Stimulated activated naive CD8-positive, alpha-beta T cell treated with anti-CD3 and anti-CD28 coated beads, Interleukin-15, Interleukin-2, amounts not matched to agents 100 U/mL and 50 U/mL, for 24 hours (primary cell): ENCODE results near the gene ASB3.
"Not testable (repeated sequence)": the region's sequence is repeated elsewhere in the genome, so short reads cannot be mapped to it uniquely, and the experiment has no call there.

Experiments used
- ATAC-seq: fragments of 150-1000 bp; cut with Tn5 transposase; one replicate; pipeline ENCODE4 v1.10.0; 2021
- DNase-seq: peaks from one replicate; pipeline ENCODE4 v3.0.0; 2021

ASB3 gene

DNA sequence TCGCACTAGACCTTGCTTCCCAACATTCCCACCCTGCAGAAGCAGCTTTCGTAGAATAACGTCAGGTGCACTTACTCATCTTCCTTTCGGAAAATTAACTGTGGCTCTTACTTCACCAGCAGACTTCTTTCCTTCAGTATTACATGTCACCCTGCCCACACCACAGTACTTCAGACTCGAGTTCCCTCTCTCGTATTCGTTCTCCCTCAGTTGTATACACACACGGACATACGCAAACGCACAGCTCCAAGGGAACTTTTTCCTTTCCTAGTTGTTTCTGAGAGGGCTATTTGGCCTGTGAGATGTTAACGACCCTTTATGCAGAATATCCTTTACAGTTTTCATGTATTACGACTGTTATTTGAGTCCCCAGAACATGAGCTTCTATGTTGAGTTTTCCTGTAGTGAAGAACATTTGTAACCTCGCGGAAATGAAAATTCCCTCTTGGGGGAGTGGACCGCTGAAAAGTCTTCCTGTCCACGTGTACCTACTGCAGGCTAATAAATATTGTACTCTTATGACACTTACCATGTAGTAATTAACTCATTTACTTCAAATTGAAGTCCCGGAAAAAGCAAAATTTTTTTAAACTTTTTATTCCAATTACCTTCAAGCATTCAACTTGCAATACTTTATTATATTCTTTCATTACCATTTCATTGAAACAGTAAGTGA is 999 bp upstream of the ASB3 start:
- ATAC-seq (peak; percentile 41), DNase-seq (peak; percentile 12)

GRCh38 chr2:53786352-53786704 is 425 bp downstream of the ASB3 start:
- DNase-seq (peak; percentile 38), ATAC-seq (peak; percentile 3)

DNA sequence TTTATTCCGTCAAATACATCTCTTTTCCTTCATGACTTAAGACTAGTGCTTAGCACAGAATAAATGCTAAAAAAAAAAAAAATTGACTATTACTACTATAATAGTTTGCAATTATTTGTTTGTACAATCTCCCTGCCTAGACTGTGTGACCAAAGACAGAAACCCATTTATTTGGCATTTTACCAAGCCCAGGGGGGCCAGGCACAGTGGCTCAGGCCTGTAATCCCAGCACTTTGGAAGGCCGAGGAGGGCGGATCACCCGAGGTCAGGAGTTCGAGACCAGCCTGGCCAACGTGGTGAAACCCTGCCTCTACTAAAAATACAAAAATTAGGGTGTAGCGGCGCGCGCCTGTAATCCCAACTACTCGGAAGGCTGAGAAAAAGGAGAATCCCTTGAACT is 1.4 kb downstream of the ASB3 start:
- no peak for ATAC-seq
- no peak for DNase-seq

DNA sequence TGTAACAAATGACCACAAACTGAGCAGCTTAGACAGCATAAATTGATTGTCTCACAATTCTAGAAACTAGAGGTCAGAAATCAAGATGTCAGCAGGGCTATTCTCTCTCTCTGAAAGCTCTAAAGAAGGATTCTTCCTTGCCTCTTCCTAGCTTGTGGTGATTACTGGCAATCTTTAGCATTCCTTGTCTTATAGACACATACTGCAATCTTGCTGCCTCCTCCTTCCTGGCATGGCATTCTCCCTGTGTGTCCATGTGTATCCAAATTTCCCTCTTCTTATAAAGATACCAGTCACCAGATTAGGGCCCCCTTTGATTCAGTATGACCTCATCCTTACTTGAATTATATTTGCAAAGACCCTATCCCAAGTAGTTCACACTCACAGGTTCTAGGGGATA is 2.3 kb downstream of the ASB3 start:
- ATAC-seq (no peak), DNase-seq (no peak)

DNA sequence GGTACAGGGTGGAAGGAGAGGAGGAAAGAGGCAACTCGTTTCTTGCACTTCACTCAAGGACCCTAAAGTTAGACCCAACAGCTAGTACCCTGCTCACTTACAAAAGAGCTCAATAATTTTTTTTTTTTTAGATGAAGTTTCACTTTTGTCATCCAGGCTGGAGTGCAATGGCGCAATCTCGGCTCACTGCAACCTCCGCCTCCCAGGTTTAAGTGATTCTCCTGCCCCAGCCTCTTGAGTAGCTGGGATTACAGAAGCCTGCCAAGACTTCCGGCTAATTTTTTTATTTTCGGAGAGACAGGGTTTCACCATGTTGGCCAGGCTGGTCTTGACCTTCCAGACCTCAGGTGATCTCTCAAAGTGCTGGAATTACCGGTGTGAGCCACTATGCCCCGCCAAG is 4.1 kb downstream of the ASB3 start:
- no peak for DNase-seq

DNA sequence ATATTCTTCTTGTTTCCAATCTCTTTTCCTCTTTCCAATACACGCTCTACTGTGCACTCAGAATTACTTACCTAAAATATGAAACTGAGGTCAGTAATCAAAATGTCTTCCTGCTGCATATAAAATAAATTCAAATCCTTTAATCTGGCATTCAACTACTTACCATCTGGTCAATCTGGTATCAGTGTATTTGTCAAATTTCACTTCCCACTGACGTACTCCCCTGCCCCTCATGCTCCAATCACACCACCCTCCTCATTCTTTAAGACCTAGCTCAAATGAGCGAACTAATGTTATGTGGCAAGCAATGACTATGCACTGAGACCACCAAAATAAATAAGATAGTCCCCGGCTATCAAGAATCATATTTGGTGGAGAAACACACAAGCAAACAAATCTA is 6.7 kb downstream of the ASB3 start:
- ATAC-seq = no peak
- DNase-seq = no peak

More for the DNA sequence above, 4.1 kb downstream of the ASB3 start:
- ATAC-seq = no peak

- DNase-seq = no peak
- no peak for ATAC-seq
Measured at GRCh38 chr2:53778536-53779162, 8.1 kb downstream of the ASB3 start.

DNA sequence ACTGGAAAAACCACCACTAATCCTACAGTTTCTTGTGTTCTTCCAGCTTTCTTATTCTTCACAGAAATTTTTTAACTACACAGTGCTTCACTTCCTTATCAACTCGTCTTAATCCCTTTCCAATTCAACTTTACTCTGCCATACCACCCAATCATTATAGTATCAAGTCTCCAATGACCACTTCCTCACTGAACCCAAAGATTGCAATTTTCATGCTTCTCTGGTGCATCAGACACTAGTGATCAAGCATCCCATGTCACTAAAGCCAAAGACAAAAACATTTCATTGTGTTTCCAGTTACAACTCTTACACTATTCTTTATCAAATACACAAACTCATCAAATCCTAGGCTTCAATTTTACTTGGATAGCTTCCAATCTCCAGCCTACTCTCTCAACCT is 9.6 kb downstream of the ASB3 start:
- DNase-seq (no peak), ATAC-seq (no peak)

DNA sequence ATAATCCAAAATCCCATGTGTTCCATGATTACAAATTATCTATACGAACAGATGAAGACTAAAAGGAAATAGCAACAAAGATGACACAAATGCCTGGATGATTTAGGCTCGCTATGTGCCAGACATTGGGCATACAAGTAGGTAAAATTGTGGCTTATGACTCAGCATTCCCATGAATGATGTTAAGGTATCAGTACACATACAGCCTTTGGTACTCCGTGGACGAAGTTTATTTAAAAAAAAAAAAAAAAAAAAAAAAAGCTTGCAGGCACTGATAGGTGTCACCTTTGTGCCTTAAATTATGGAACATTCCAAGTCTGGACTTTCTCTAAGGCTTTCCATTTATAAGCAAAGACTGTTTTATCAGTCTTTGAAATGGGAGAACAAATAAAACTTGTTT is 16.5 kb downstream of the ASB3 start:
- DNase-seq (no peak), ATAC-seq (peak; percentile 42)

GRCh38 chr2:53769318-53769945 is 17.3 kb downstream of the ASB3 start:
- DNase-seq = no peak

DNA sequence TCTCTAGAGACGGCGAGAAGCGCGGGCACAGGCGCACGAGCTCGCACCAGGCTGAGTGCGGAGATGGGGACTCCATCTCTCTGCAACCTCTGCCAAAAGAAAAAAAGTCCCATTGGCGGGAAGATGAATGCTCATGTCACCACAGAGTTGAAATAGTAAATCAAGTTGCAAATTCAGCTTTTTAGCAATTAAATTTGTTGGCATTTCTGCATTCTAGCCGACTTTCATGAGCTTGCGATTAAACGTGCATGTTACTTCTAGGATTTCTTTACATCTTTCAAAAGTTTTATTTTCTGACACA is 18.6 kb downstream of the ASB3 start:
- DNase-seq (no peak), ATAC-seq (peak; percentile 42)

More at GRCh38 chr2:53769318-53769945, 17.3 kb downstream of the ASB3 start:
- ATAC-seq = no peak

- peak; percentile 91 for DNase-seq
- peak; percentile 96 for ATAC-seq
Measured at GRCh38 chr2:53767405-53768241, 19.1 kb downstream of the ASB3 start, which contains the start of gene CHAC2. Gene CHAC2, plus strand, starts transcription at chr2:53767804. Its CDS starts 83 bp downstream, at chr2:53767887.

DNA sequence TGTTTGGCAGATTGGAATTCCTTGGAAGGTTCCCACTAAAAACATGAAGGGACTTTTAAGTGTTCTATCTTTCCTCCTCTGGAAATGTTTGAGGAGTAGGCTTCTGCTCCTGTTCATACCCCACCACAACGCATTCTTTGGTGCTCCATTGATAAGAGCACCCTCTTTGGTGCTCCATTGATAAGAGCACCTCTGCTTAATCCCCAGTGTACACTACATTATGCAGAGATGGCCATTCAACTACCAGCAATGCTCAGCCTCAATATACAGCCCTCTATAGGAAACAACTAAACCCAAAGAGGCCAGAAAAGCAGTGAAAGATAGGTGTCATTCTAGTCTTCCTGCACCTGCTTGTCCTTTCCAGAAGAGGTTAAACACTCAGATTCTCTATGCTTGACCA is 21.0 kb downstream of the ASB3 start:
- ATAC-seq (no peak), DNase-seq (no peak)

- not testable (repeated sequence) for DNase-seq, ATAC-seq
Measured at GRCh38 chr2:53757206-53757605, 29.5 kb downstream of the ASB3 start.

DNA sequence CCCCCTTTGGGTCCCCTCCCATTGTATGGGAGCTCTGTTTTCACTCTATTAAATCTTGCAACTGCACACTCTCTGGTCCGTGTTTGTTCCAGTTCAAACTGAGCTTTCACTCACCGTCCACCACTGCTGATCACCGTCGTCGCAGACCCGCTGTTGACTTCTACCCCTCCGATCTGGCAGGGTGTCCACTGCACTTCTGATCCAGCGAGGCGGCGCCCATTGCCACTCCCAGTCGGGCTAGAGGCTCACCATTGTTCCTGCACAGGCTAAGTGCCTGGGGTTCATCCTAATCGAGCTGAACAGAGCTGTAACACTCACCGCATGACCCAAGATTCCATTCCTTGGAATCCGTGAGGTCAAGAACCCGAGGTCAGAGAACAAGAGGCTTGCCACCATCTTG is 30.1 kb downstream of the ASB3 start:
- DNase-seq = no peak
- ATAC-seq = no peak

GRCh38 chr2:53755121-53755520 is 31.6 kb downstream of the ASB3 start:
- DNase-seq (no peak), ATAC-seq (no peak)

- DNase-seq (no peak), ATAC-seq (no peak)
Measured at GRCh38 chr2:53753041-53753440, 33.7 kb downstream of the ASB3 start.

GRCh38 chr2:53752385-53752784 is 34.4 kb downstream of the ASB3 start:
- ATAC-seq = no peak
- no peak for DNase-seq

GRCh38 chr2:53751728-53752127 is 35.0 kb downstream of the ASB3 start:
- ATAC-seq = peak; percentile 95
- no peak for DNase-seq

DNA sequence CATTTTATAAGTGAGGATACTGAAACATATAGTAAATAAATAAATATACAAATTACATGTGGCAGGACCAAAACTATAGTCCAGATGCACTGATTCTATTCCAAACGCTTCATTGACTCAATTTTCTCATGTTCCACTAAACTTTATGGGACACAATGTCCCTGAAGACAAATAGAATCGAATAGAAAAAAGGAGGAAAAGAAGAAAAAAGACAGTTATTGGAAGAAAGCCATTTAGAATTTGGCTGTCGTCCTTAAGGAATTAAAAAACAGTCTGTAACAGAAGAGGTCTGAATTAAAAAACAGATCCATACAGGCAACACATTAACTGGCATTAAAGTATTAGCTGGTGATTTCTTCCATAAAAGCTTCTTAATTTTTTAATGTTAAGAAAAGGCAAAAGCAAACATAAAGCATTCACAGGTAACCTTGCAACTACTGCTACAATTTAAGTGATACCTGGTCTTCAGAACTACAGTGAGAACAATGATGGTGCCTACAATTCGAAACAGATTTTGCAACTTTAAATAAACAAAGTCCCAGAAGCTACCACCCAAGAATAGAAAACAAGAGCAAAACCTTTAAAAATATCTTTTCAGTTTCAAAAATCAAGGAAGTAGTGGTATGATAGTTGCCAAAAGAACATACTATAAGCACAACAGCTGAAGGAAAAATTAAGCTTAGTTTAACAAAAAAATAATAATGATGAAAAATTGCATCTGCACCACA is 36.5 kb downstream of the ASB3 start:
- no peak for ATAC-seq

DNA sequence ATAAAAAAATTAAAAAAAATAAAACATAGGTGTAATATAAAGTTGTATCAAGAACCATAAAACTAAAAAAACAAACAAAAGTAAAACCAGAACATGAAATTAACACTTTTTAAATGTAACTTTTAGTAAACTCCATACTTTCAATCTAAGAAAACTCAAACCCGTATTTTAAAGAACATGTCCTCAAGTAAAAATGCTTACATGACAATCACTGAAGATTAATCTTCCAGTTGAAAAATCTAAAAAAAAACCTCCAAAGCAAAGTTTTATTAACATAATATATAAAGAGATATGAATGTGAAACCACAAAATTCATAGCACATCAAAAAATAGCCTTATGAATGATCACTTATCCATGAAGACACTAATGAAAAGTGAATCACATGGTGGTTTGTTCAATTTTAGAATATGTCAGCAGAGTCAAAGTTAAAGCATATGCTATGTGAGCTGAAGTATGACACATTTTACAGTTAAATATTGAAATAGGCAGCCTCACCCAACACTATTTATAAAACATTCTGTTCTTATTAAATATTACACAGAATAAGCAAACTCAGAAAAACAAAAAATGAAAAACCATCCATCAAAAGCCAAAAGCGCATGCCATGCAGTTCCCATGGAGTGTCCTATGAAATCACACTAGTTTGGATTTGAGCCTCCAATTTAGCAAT is 42.2 kb downstream of the ASB3 start:
- no peak for ATAC-seq

More for the DNA sequence above, 36.5 kb downstream of the ASB3 start:
- DNase-seq = no peak

GRCh38 chr2:53740170-53740569 is 46.6 kb downstream of the ASB3 start:
- no peak for DNase-seq

More for the DNA sequence above, 42.2 kb downstream of the ASB3 start:
- DNase-seq = no peak

More at GRCh38 chr2:53740170-53740569, 46.6 kb downstream of the ASB3 start:
- ATAC-seq = no peak
